HepG2 (cell line): Measurements from ENCODE around the gene SCYL1. TPM values are rescaled to one million over a fixed set of nuclear protein-coding genes. Genes with fewer than 3 reads are reported as not detected.

Experiments
- DNMT1 ChIP-seq: sonication (generic); formaldehyde crosslinking; IDR thresholded peaks from 2 replicates; pipeline ENCODE4 v1.5.1; 2020; ENCODE audit warnings: mild to moderate bottlenecking, missing genetic modification reagents
- E2F5 ChIP-seq: sonication (generic); formaldehyde crosslinking; conservative IDR thresholded peaks from 2 replicates; pipeline ENCODE4 v1.4.0; 2020; ENCODE audit warnings: missing genetic modification reagents
- GFI1 ChIP-seq: sonication (generic); formaldehyde crosslinking; IDR thresholded peaks from 2 replicates; pipeline ENCODE4 v1.5.0; 2020; ENCODE audit warnings: missing genetic modification reagents, mild to moderate bottlenecking, borderline replicate concordance
- HBP1 ChIP-seq: IDR thresholded peaks from 2 replicates; pipeline ENCODE4 v1.6.1; 2016; ENCODE audit warnings: low read depth, control low read depth
- HNRNPH1 ChIP-seq: fragments of 200-400 bp; formaldehyde crosslinking; optimal IDR thresholded peaks from 2 replicates; pipeline ENCODE3; 2017; ENCODE audit warnings: mild to moderate bottlenecking, low read depth, low read length
- HOXD1 ChIP-seq: sonication (generic); formaldehyde crosslinking; IDR thresholded peaks from 2 replicates; pipeline ENCODE4 v1.5.0; 2020; ENCODE audit warnings: missing genetic modification reagents
- MBNL3 ChIP-seq: fragments of 250-450 bp; sonication (Bioruptor Pico); conservative IDR thresholded peaks from 2 replicates; pipeline ENCODE4 v1.8.0; 2022; ENCODE audit warnings: mild to moderate bottlenecking, inconsistent platforms
- MEIS2 ChIP-seq: sonication (generic); formaldehyde crosslinking; IDR thresholded peaks from 2 replicates; pipeline ENCODE4 v1.9.0; 2021; ENCODE audit warnings: mild to moderate bottlenecking, missing genetic modification reagents
- NR1H2 ChIP-seq: sonication (generic); formaldehyde crosslinking; IDR thresholded peaks from 2 replicates; pipeline ENCODE4 v1.8.1; 2022; ENCODE audit warnings: low read depth, missing genetic modification reagents, borderline replicate concordance
- PAF1 ChIP-seq: IDR thresholded peaks from 2 replicates; pipeline ENCODE4 v1.6.1; 2016; ENCODE audit warnings: missing genetic modification reagents, missing compliant biosample characterization
- PHF21A ChIP-seq: sonication (generic); formaldehyde crosslinking; IDR thresholded peaks from 2 replicates; pipeline ENCODE4 v1.5.0; 2020; ENCODE audit warnings: mild to moderate bottlenecking, missing genetic modification reagents
- RELA ChIP-seq: sonication (generic); formaldehyde crosslinking; IDR thresholded peaks from 2 replicates; pipeline ENCODE4 v1.4.0; 2020; ENCODE audit warnings: missing genetic modification reagents
- REPIN1 ChIP-seq: sonication (generic); formaldehyde crosslinking; IDR thresholded peaks from 2 replicates; pipeline ENCODE4 v1.8.0; 2022; ENCODE audit warnings: missing genetic modification reagents, low read depth, mild to moderate bottlenecking, borderline replicate concordance
- RFX1 ChIP-seq: fragments of 450-650 bp; IDR thresholded peaks from 2 replicates; pipeline ENCODE4 v1.6.1; 2017
- SNAI1 ChIP-seq: sonication (generic); formaldehyde crosslinking; IDR thresholded peaks from 2 replicates; pipeline ENCODE4 v1.5.0; 2020; ENCODE audit warnings: mild to moderate bottlenecking, missing genetic modification reagents, borderline replicate concordance
- ZFP90 ChIP-seq: sonication (generic); formaldehyde crosslinking; IDR thresholded peaks from 2 replicates; pipeline ENCODE4 v1.8.0; 2022; ENCODE audit warnings: missing genetic modification reagents, mild to moderate bottlenecking, inconsistent platforms, borderline replicate concordance
- ZNF136 ChIP-seq: sonication (generic); formaldehyde crosslinking; IDR thresholded peaks from 2 replicates; pipeline ENCODE4 v1.8.1; 2022; ENCODE audit warnings: low read depth, mild to moderate bottlenecking, moderate library complexity, missing genetic modification reagents
- ZNF224 ChIP-seq: sonication (generic); formaldehyde crosslinking; IDR thresholded peaks from 2 replicates; pipeline ENCODE4 v1.5.0; 2020; ENCODE audit warnings: mild to moderate bottlenecking, missing genetic modification reagents
- ZNF275 ChIP-seq: sonication (generic); formaldehyde crosslinking; IDR thresholded peaks from 2 replicates; pipeline ENCODE4 v1.8.0; 2022; ENCODE audit warnings: missing genetic modification reagents, mild to moderate bottlenecking, inconsistent platforms, borderline replicate concordance
- ZNF331 ChIP-seq: sonication (generic); formaldehyde crosslinking; IDR thresholded peaks from 2 replicates; pipeline ENCODE4 v1.4.0; 2020; ENCODE audit warnings: missing genetic modification reagents
- ZNF672 ChIP-seq: sonication (generic); formaldehyde crosslinking; IDR thresholded peaks from 2 replicates; pipeline ENCODE4 v1.8.1; 2022; ENCODE audit warnings: missing genetic modification reagents
- ZNF776 ChIP-seq: sonication (generic); formaldehyde crosslinking; IDR thresholded peaks from 2 replicates; pipeline ENCODE4 v1.4.0; 2020; ENCODE audit warnings: mild to moderate bottlenecking, missing genetic modification reagents
- polyA plus RNA-seq, 8 experiments: library from polyadenylated mRNA; depleted of rRNA in 3 of 8; stranded (reverse) in 7 of 8; unstranded in 1 of 8; fragments of >200 nt; fragmentation: Illumina TruSeq in 4 of 8; extraction: Trizol in 4 of 8; gene quantifications; 2 replicates each; pipeline versions ENCODE4 v1.2.1 to v1.2.3, GENCODE V29; 2011 to 2016; ENCODE audit warnings: low read depth in 4 of 8, missing spikeins in 1 of 8, mixed read lengths in 1 of 8; ENCODE audit not compliant: insufficient read depth in 1 of 8
- total RNA-seq, 5 experiments: library from RNA; depleted of rRNA; stranded (reverse); fragments of >200 nt; fragmentation: Illumina TruSeq; extraction: Trizol; gene quantifications; 2 replicates each; pipeline ENCODE4 v1.2.3, GENCODE V29; 2016; ENCODE audit warnings: low read depth in 1 of 5
- TF ChIP-seq, protein P1 (sequence below): sonication (generic); formaldehyde crosslinking; IDR thresholded peaks from 2 replicates; pipeline ENCODE4 v1.5.0; 2020; ENCODE audit warnings: missing genetic modification reagents, mild to moderate bottlenecking, borderline replicate concordance
- TF ChIP-seq, protein P2 (sequence below): IDR thresholded peaks from 2 replicates; pipeline ENCODE4 v1.6.1; 2018; ENCODE audit warnings: missing genetic modification reagents, mild to moderate bottlenecking, missing compliant biosample characterization

SCYL1 gene
- total and polyA plus RNA-seq, 2 of the 13 experiments (the other 11 are each of a cell fraction or from before 2014, with no cell fraction given): 65.9 to 103 TPM

DNA sequence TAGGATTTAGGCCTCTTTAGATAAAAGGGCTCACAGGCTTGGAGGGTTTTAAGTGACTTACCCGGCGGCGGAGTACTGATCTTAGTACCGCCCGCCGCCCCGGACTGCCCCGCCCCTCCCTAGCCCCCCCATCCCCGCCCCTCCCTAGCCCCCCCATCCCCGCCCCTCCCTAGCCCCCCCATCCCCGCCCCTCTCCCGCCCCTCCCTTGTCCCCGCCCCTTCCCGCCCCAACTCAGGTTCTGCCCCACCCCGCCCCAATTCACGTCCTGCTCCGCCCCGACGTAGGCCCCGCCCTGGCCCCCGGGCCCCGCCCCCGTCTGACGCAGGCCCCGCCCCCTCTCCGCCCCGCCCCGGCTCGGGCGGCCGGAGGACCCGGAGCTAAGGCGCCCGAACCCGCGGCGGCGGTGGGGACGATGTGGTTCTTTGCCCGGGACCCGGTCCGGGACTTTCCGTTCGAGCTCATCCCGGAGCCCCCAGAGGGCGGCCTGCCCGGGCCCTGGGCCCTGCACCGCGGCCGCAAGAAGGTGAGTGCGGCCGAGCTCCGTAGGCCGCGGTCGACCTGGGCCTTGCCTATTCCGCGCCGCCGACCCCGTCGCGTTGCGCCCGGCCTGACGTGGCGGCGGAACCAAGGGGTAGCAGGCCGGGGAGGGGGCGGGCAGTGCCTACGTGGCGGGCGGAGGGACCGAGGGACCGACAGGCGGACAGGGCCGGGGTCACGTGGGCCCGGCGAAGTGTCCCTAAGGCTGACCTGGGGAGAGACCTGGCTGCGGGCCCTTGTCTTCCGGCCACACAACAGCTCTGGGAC is at the start of gene SCYL1 (continued):
- TF ChIP-seq GFI1 (CRISPR knock-in tag) (peak; percentile 23; the same call in 1 of the 2 replicates), ZNF136 (CRISPR knock-in tag) (no peak), MEIS2 (0 out of 2 replicates have a peak, but pooled peaks have one; percentile 12), ZFP90 (CRISPR knock-in tag) (no peak; the same call in 1 of the 2 replicates), ZNF672 (no peak), NR1H2 (CRISPR knock-in tag) (no peak), ZNF224 (no peak), PAF1 (CRISPR knock-in tag) (no peak), ZNF776 (CRISPR knock-in tag) (0 out of 2 replicates have a peak, but pooled peaks have one; percentile 33), DNMT1 (no peak), MBNL3 (no peak), HOXD1 (CRISPR knock-in tag) (peak; percentile 46; the same call in 1 of the 2 replicates), PHF21A (no peak), HBP1 (CRISPR knock-in tag) (no peak), ZNF331 (CRISPR knock-in tag) (0 out of 2 replicates have a peak, but pooled peaks have one; percentile 14), HNRNPH1 (no peak), E2F5 (CRISPR knock-in tag) (no peak), REPIN1 (CRISPR knock-in tag) (peak; percentile 61; the same call in 1 of the 2 replicates), RELA (CRISPR knock-in tag) (no peak), ZNF275 (CRISPR knock-in tag) (no peak), RFX1 (no peak), SNAI1 (CRISPR knock-in tag) (no peak)
- TF ChIP-seq, protein P1, sequence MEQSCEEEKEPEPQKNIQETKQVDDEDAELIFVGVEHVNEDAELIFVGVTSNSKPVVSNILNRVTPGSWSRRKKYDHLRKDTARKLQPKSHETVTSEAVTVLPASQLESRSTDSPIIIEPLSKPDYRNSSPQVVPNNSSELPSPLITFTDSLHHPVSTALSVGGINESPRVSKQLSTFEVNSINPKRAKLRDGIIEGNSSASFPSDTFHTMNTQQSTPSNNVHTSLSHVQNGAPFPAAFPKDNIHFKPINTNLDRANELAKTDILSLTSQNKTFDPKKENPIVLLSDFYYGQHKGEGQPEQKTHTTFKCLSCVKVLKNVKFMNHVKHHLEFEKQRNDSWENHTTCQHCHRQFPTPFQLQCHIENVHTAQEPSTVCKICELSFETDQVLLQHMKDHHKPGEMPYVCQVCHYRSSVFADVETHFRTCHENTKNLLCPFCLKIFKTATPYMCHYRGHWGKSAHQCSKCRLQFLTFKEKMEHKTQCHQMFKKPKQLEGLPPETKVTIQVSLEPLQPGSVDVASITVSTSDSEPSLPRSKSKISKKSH (CRISPR knock-in tag): 0 out of 2 replicates have a peak, but pooled peaks have one; percentile 29
- TF ChIP-seq, protein P2, sequence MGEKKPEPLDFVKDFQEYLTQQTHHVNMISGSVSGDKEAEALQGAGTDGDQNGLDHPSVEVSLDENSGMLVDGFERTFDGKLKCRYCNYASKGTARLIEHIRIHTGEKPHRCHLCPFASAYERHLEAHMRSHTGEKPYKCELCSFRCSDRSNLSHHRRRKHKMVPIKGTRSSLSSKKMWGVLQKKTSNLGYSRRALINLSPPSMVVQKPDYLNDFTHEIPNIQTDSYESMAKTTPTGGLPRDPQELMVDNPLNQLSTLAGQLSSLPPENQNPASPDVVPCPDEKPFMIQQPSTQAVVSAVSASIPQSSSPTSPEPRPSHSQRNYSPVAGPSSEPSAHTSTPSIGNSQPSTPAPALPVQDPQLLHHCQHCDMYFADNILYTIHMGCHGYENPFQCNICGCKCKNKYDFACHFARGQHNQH: 0 out of 2 replicates have a peak, but pooled peaks have one; percentile 21
